CD14-positive monocyte (primary cell): ENCODE results near the gene CRIM1. TPM values are rescaled to one million over a fixed set of nuclear protein-coding genes. Genes with fewer than 3 reads are reported as not detected.

Experiments used
- DNase-seq, 3 donors: peaks; one replicate each; pipeline ENCODE4 v3.0.0-alpha.2; 2011 to 2022
- H2AFZ ChIP-seq: 2 replicates; pipeline ENCODE4 v1.6.0; 2012; ENCODE audit warnings: mild to moderate bottlenecking, low read depth, low read length, inconsistent platforms; ENCODE audit not compliant: insufficient read depth, poor library complexity, severe bottlenecking
- H3K27ac ChIP-seq, 2 donors: 1 replicate in 1 of 2; 2 replicates in 1 of 2; pipeline ENCODE4 v1.5.1; 2012 to 2013; ENCODE audit warnings: low read length in 2 of 2, control low read depth in 1 of 2, inconsistent platforms in 1 of 2, low read depth in 1 of 2, mild to moderate bottlenecking in 1 of 2
- H3K27me3 ChIP-seq, 2 donors: one replicate each; pipeline versions ENCODE4 v1.6.0 to v1.6.1; 2011 to 2013; ENCODE audit warnings: low read length in 2 of 2; ENCODE audit not compliant: control insufficient read depth in 2 of 2, insufficient read depth in 2 of 2
- H3K36me3 ChIP-seq, 2 donors: replicated peaks in 1 of 2; 1 replicate in 1 of 2; 2 replicates in 1 of 2; pipeline versions ENCODE4 v1.5.1 to v1.6.1; 2012 to 2013; ENCODE audit warnings: low read length in 2 of 2, control low read depth in 1 of 2, inconsistent platforms in 1 of 2, mild to moderate bottlenecking in 1 of 2; ENCODE audit not compliant: insufficient read depth in 2 of 2, control insufficient read depth in 1 of 2
- H3K4me1 ChIP-seq, 2 donors: 1 replicate in 1 of 2; 2 replicates in 1 of 2; pipeline versions ENCODE4 v1.5.1 to v1.6.1; 2012 to 2013; ENCODE audit warnings: low read length in 2 of 2, control low read depth in 1 of 2, inconsistent platforms in 1 of 2, mild to moderate bottlenecking in 1 of 2, moderate library complexity in 1 of 2; ENCODE audit not compliant: insufficient read depth in 2 of 2, control insufficient read depth in 1 of 2
- H3K4me2 ChIP-seq: replicated peaks from 2 replicates; pipeline ENCODE3; 2012; ENCODE audit warnings: low read length, moderate library complexity, mild to moderate bottlenecking; ENCODE audit not compliant: poor library complexity, severe bottlenecking; ENCODE audit errors: extremely low read depth
- H3K4me3 ChIP-seq, 3 experiments: fragments of 200-600 bp in 1 of 3; sonication (generic) in 1 of 3; replicated peaks in 1 of 3; 1 replicate in 2 of 3; 2 replicates in 1 of 3; pipeline ENCODE4 v1.5.1; 2011 to 2013; ENCODE audit warnings: low read length in 3 of 3, mild to moderate bottlenecking in 3 of 3, control low read depth in 2 of 3, low read depth in 2 of 3, inconsistent platforms in 1 of 3, moderate library complexity in 1 of 3
- H3K79me2 ChIP-seq: 2 replicates; pipeline ENCODE4 v1.6.0; 2012; ENCODE audit warnings: mild to moderate bottlenecking, control low read depth, inconsistent platforms, low read length, moderate library complexity; ENCODE audit not compliant: insufficient read depth
- H3K9ac ChIP-seq: 2 replicates; pipeline ENCODE4 v1.6.0; 2017; ENCODE audit warnings: low read length, mild to moderate bottlenecking; ENCODE audit not compliant: insufficient read depth, poor library complexity, severe bottlenecking
- H3K9me3 ChIP-seq, 2 donors: replicated peaks in 1 of 2; 1 replicate in 1 of 2; 2 replicates in 1 of 2; pipeline versions ENCODE4 v1.5.1 to v1.6.1; 2012 to 2013; ENCODE audit warnings: low read length in 2 of 2, control low read depth in 1 of 2; ENCODE audit not compliant: control insufficient read depth in 1 of 2, insufficient read depth in 1 of 2
- H4K20me1 ChIP-seq: 2 replicates; pipeline ENCODE4 v1.6.0; 2012; ENCODE audit warnings: mild to moderate bottlenecking, low read length, control low read depth, moderate library complexity; ENCODE audit not compliant: insufficient read depth
- H3K27ac Mint-ChIP-seq, 7 donors: one replicate each; pipeline ENCODE4 v1.8.0; 2020; ENCODE audit warnings: mild to moderate bottlenecking in 7 of 7, mixed read lengths in 7 of 7, moderate library complexity in 6 of 7, inconsistent platforms in 2 of 7
- H3K27me3 Mint-ChIP-seq, 3 donors: one replicate each; pipeline ENCODE4 v1.8.0; 2021 to 2022; ENCODE audit warnings: low read depth in 3 of 3, mild to moderate bottlenecking in 3 of 3, mixed read lengths in 3 of 3, moderate library complexity in 3 of 3, inconsistent platforms in 1 of 3
- H3K36me3 Mint-ChIP-seq, 2 donors: one replicate each; pipeline ENCODE4 v1.8.0; 2020; ENCODE audit warnings: mixed read lengths in 2 of 2, inconsistent platforms in 1 of 2, mild to moderate bottlenecking in 1 of 2
- H3K4me1 Mint-ChIP-seq: one replicate; pipeline ENCODE4 v1.8.0; 2020; ENCODE audit warnings: mild to moderate bottlenecking, mixed read lengths
- H3K4me3 Mint-ChIP-seq, 2 donors: one replicate each; pipeline ENCODE4 v1.8.0; 2020; ENCODE audit warnings: mild to moderate bottlenecking in 2 of 2, mixed read lengths in 2 of 2, moderate library complexity in 1 of 2
- H3K9me3 Mint-ChIP-seq, 7 donors: one replicate each; pipeline ENCODE4 v1.8.0; 2020 to 2022; ENCODE audit warnings: mixed read lengths in 7 of 7, mild to moderate bottlenecking in 6 of 7, moderate library complexity in 6 of 7, inconsistent platforms in 2 of 7
- WGBS: methylation state at CpG from one replicate; pipeline ENCODE4 v1.1.5; 2013; ENCODE audit warnings: missing lambda C conversion rate; ENCODE audit not compliant: insufficient coverage; 5-methylcytosine and 5-hydroxymethylcytosine counted together
- intact Hi-C, 2 donors: fragments of 100-400 bp; cut with micrococcal nuclease; formaldehyde crosslinking; loops; one replicate each; pipeline versions ENCODE4 v1.15.0 to v1.15.1; 2023
- polyA plus RNA-seq, 3 donors: library from polyadenylated mRNA; depleted of rRNA in 1 of 3; unstranded in 2 of 3; stranded (reverse) in 1 of 3; fragments of 300-500 nt in 2 of 3; fragments of >200 nt in 1 of 3; fragmentation: Illumina TruSeq in 2 of 3; gene quantifications; 1 replicate in 2 of 3; 2 replicates in 1 of 3; pipeline ENCODE4 v1.2.3, GENCODE V29; 2012 to 2021
- TF ChIP-seq, protein P1 (sequence below): fragments of 200-600 bp; IDR thresholded peaks from one replicate; pipeline ENCODE4 v1.8.0; 2022; ENCODE audit warnings: antibody characterized with exemption, mild to moderate bottlenecking

The CRIM1 gene
- polyA plus RNA-seq, 3 donors = 0.08 to 0.27 TPM; not detected in 1

DNA sequence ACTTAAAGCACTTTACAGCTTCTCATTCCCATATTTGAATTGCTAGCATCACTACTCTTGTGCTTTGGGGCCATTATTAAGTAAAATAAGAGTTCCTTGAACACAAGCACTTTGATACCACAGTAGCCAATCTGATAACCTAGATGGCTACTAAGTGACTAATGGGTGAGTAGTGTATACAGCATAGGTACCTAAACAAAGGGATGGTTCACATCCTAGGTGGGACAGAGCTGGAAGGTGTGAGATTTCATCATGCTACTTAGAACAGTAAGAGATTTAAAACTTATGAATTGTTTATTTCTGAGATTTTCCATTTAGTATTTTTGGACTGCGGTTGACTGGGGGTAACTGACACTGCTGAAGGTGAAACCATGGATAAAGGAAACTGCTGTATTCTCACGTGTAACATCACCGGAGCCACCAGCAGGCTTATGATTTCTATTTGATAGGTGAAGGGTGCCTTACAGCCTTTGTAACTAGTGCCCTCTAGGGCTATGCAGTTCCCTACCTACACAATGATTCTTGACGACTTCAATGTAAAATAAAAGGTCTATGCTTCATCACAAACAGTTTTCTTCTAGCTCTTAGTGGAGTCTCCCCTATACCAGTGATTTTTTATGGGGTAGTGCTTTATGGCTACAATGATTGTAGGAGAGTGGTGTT, 22.1 kb upstream of the CRIM1 start:
- no peak for DNase-seq
- TF ChIP-seq, protein P1, sequence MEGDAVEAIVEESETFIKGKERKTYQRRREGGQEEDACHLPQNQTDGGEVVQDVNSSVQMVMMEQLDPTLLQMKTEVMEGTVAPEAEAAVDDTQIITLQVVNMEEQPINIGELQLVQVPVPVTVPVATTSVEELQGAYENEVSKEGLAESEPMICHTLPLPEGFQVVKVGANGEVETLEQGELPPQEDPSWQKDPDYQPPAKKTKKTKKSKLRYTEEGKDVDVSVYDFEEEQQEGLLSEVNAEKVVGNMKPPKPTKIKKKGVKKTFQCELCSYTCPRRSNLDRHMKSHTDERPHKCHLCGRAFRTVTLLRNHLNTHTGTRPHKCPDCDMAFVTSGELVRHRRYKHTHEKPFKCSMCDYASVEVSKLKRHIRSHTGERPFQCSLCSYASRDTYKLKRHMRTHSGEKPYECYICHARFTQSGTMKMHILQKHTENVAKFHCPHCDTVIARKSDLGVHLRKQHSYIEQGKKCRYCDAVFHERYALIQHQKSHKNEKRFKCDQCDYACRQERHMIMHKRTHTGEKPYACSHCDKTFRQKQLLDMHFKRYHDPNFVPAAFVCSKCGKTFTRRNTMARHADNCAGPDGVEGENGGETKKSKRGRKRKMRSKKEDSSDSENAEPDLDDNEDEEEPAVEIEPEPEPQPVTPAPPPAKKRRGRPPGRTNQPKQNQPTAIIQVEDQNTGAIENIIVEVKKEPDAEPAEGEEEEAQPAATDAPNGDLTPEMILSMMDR = no peak

DNA sequence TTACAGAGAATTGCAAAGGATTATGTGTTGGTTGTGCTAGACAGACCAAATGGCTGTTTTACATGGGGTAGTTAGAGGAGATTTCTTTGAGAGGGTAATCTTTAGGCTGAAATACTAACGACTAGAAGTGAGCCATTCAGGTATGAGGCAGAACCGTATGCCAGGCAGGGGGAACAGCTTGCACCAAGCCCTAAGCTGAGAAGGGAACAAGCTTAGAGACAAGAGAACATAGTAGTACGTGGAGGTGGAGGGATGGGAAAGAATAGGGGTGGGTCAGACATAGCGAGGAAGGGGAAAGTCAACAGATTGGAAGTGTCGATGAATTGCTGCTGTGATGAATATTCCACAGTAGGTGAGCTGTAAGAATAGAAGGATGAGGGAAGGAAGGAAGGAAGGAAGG, 20.0 kb upstream of the CRIM1 start:
- Mint-ChIP-seq H3K4me3 (no peak overlapping the region), H3K36me3 (no peaks in the 10 kb centered on the region), H3K27me3 (peaks cover 0 to 2% (median 0%) of the 10 kb centered on the region in 3 donors), H3K9me3 (no peaks in the 10 kb centered on the region), H3K4me1 (no peaks in the 10 kb centered on the region), H3K27ac (no peak overlapping the region)
- Histone ChIP-seq H2AFZ (no peak overlapping the region), H3K9me3 (no peaks in the 10 kb centered on the region), H3K27me3 (peaks cover 0 to 3% of the 10 kb centered on the region in 2 donors), H3K9ac (no peak overlapping the region), H3K79me2 (no peaks in the 10 kb centered on the region), H3K4me2 (no peak overlapping the region), H3K36me3 (no peaks in the 10 kb centered on the region), H4K20me1 (no peaks in the 10 kb centered on the region), H3K4me1 (no peaks in the 10 kb centered on the region), H3K27ac (no peak overlapping the region), H3K4me3 (no peak overlapping the region)
- TF ChIP-seq, protein P1 = no peak
- intact Hi-C loops = no loop called here
- DNase-seq = no peak
- WGBS = 98% methylated on average over 5 of the region's 5 CpGs

More for the DNA sequence above, 22.1 kb upstream of the CRIM1 start:
- Mint-ChIP-seq H3K36me3 (no peaks in the 10 kb centered on the region), H3K4me3 (no peak overlapping the region), H3K27ac (no peak overlapping the region), H3K4me1 (no peaks in the 10 kb centered on the region), H3K27me3 (peaks cover 0 to 2% (median 0%) of the 10 kb centered on the region in 3 donors), H3K9me3 (no peaks in the 10 kb centered on the region)
- Histone ChIP-seq H3K4me2 (no peak overlapping the region), H3K4me1 (no peaks in the 10 kb centered on the region), H3K27me3 (peaks cover 0 to 3% of the 10 kb centered on the region in 2 donors), H3K79me2 (no peaks in the 10 kb centered on the region), H3K9ac (no peak overlapping the region), H3K36me3 (no peaks in the 10 kb centered on the region), H3K4me3 (no peak overlapping the region), H3K27ac (no peak overlapping the region), H4K20me1 (no peaks in the 10 kb centered on the region), H3K9me3 (no peaks in the 10 kb centered on the region), H2AFZ (no peak overlapping the region)
- 100% methylated on average over 1 of the region's 4 CpGs for WGBS
- intact Hi-C loops = no loop called here
